GM18907 (cell line): Measurements from ENCODE around the gene NCK2.
"Not testable (repeated sequence)": the region's sequence is repeated elsewhere in the genome, so short reads cannot be mapped to it uniquely, and the experiment has no call there.

Source experiments
- ATAC-seq: cut with Tn5 transposase; IDR thresholded peaks from one replicate; pipeline ENCODE4 v1.9.1; 2021; ENCODE audit warnings: mild to moderate bottlenecking, moderate library complexity; ENCODE audit not compliant: unreplicated experiment

Gene NCK2

DNA sequence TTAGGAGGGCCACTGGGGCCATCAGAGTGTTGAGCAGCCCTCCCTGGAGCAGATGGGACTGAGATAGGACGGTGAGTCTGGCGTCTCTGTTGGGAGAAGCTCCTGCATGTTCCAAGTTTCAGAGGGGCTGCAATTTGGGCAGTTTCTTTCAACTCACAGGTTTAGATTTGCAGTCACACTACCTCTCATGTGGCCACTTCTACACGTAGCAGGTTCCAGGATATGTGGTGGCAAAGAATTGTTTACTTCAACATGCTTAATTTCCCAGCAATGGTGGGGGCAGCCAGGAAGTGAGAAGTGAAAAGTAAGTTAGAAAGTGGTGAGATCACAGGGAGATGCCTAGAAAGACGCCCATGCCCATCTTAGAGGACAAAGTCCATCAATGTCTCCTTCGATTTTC is 9.3 kb downstream of the NCK2 start:
- ATAC-seq = peak; percentile 47

DNA sequence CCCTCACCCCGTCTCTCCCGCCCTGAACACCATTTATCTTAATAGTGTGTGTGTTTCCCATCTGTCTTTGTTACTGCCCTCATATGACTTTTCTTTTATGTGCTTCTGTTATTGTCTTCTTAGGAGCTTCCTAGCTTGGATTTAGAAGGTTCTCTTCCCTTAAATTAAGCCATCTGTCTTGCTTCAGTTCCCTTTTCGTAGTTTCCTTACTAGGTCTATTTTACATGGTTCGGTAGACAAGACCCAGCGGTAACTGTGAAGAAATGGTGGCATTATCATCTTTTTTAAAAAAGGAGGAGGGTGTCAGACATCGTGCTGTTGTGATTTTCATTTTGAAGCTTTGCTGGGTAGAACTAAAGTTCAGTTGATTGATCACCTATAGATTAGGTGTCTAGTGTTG is 10.3 kb downstream of the NCK2 start:
- no peak for ATAC-seq

DNA sequence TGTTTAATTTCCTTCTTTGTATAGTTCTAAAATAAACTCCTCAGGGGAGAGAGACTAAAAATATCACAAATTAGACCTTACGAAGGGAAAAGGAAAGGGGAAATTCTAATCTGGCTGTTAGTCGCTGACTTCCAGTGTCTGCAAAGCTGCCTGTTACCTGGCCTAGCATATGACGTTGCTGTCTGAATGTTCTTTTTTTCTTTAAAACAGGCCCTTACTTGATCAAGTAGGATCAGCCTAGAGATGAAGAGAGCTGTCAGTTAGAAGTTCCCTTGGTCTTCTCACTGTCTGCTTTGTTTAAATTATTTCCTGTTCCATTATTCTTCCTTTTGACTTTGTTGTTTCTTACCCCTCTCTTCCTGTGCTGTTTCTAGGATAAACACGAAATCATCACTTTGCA is 11.2 kb downstream of the NCK2 start:
- ATAC-seq = no peak

DNA sequence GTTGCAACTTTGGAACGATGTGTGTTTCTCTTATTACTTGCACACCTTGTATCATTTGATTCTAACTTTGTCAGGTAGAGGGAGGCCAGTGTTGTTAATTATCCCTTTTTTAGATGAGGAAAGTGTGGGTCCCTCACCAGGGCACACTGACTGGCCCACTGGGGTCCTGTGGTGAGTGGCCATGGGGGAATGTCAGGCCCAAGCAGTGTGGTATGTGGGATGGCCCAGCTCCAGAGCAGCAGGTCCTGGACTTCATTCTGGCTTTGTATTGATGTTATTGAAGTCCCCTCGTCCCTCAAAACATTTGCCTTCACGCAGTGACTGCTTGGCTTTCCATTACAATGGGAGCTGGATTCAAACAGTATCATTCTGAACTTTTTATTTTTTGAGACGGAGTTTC is 11.7 kb downstream of the NCK2 start:
- ATAC-seq = no peak

DNA sequence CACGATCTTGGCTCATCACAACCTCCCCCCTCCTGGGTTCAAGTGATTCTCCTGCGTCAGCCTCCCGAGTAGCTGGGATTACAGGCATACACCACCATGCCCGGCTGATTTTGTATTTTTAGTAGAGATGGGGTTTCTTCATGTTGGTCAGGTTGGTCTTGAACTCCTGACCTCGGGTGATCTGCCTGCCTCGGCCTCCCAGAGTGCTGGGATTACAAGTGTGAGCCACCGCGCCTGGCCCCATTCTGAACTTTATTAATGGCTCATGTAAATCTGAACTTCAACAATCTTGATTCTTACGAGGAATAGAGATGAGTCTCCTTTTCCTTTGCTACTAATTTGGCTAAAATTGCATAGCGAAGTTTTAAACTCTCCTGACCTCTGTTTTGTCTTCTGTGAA is 12.2 kb downstream of the NCK2 start:
- ATAC-seq = peak; percentile 1

DNA sequence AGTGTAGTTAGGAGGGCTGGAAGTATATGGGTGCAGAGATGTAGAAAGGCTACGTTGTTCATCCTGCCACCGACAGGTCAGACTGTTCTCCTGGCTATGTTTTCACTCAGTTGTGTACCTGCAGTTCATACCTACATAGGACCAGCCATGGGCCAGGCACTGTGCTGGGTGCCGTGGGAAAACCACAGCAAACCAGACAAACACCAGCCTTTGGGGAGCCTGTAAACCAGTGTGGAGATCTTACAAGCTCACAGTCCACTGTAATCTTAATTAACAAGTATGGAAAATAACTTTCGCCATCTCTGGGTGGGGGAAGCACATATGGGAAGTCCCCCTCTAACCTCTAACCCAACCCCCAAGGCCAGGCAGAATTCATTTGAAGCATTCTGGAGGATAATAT is 12.7 kb downstream of the NCK2 start:
- ATAC-seq = peak; percentile 42

DNA sequence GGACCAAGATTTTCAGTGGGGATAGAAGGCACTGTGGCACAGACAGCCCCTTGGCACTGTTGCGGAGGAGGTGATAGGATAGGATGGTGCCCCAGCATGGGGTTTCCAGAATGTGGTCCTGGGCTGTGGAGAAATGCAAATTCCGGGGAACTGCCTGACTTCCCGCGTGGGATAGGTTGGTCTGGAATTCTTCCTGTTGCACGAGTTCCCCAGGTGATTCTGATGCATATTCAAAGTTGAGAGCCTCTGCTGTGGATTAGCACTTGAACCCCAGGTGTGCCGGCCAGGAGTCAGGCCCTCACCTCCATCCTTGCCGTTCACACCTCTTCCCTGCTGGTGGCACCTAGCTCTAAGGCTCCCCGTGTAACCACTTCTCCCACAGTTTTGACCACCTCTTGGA is 15.5 kb downstream of the NCK2 start:
- ATAC-seq = no peak

DNA sequence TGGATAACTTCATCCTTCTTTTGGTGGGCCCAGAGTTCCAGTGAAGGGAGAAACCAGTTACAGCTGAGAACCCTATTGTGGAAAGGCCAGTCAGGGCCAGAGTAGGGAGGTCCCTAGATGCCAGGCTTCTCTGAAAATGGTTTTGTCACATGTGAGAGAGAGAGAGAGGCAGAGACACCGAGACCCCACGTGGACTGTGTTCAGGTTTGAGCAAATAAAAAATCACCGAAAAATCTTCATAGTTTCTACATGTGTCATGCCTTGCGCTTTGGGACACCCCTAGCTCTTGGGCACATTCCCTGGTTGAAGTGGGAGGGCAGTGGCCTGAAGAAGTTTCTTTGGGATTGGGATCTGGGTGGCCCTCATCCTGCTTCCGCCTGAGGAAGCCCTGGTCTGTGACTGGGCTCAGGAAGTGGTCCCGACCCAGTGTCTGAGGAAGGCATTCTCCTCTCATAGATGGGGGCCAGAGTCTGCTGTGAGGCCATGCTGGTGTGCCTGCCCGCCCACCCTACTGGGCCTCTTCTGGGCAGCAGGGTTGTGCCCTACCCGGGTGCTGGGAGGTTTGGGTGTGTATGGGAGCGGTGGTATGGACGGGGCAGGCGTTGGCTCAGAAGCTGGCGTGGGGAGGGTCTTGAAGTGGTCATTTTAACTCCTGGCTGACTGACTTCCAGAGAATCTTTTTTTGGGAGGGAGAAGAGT is 16.1 kb downstream of the NCK2 start:
- no peak for ATAC-seq

DNA sequence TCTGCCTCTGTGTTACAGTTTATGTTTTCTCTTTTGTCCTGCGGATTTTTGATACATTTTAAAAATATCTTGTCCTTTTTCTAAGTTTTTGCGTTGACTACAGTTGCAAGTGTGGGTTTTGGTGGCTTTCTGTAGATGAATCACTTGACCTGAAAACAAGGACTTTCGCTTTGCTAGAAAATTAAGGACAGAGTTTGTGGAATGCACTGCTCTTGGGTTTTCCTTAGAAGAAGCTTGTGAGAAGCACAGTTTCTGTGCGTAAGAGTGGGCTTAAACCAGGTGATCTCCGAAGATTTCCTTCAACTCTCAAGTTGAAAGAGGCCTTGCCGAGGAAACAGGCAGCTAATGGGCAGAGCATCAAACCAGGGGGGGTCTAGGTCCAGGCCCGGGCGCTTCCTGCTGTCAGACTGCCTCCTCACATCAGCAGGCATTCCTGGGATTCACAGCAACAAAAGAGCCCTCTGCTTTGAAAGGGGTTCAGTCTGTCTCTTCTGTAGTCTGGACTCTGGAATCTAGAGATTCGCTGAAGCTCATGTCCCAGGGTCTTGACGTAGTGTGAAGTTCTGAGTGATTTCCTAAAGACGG is 17.3 kb downstream of the NCK2 start:
- no peak for ATAC-seq

DNA sequence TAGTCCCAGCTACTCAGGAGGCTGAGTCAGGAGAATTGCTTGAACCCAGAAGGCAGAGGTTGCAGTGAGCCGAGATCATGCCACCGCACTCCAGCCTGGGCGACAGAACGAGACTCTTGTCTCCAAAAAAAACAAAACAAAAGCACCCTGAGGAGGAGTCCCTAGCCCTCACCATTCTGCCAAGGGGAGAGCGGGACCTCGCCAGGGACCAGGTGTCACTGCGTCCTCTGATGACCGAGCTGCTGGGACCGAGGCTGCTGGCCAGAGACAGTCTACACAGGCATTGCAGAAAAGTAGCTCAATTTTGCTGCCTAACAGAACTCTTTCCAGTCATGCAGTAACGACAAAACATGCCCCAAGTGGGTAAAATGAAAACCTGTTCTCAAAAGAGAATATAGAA is 18.4 kb downstream of the NCK2 start:
- ATAC-seq = no peak

DNA sequence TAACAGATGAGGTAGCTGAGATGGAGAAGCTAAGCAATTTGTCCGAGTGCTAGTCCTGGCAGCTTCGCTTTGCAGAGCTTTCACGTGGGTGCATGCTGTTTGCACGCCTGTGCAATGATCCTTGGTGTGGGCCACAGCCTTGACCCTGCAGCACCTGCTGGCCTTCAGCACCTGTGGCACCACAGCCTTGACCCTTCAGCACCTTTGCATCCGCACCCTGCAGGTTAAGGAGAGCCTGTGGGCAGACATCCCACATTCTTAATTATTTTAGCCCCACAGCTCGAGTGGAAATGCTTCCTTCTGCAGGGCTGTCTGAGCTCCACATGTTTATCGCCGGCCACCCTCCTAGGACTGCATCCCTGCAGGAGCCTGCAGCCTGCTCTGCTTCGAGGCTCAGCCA is 19.3 kb downstream of the NCK2 start:
- ATAC-seq = no peak

DNA sequence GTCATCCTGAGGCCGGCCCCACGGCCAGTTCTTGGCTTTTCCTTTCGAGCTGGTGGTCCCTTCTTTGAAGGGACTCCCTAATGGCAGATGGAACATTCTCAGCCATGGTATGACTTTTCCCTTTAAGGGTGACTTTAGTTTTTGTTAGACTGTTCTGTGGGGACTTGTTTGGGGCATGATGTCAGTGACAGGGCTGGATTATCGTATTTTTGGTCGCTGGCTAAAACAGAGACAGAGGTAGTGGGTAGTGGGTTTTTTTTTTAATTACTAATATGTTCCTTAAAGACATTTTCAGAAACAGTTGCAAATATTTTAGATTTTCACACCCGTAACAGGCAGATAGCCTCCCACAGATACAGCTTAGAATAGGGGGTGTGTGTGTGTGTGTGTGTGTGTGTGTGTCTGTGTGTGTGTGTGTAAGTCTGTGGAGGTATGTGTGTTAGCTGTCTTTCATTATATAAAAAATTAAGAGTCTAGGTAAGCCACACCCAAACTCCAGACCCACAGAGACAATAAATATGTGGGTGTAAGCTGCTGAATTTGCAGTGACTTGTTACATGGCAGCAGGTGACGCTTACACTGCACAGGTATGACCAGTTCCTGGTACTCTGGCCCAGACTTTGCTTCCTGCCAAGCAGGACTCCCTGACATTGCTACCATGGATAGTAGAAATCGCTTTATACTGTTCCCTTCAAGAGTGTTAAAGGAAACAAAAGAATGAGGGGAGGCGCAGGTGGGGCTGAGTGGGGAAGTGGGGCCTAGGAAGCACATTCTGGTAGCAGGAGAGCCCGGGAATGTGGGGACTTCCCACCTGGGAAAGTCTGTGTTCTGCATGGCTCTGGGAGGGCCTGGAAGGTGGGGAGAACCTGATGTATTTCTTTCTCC is 20.9 kb downstream of the NCK2 start:
- no peak for ATAC-seq

DNA sequence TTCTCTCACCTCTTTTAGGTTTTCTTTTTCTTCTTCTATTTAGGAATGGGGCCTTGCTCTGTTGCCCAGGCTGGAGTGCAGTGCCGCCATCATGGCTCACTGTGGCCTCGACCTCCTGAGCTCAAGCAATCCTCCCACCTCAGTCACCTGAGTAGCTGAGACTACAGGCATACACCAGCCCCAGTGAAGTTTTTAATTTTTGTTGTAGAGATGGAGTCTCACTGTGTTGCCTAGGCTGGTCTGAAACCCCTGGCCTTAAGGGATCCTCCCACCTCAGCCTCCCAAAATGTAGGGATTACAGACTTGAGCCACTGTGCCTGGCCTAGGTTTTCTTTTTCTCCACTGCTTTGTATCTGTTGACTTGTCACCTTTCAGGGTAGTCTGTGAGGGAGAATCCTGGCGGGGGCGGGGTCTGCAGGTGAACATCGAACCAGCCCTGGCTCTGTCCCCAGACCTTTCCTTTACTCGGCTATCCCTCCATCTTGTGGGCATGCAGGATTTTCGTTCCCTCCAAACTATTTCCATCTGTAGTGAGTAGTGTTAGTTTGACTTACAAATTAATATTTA is 21.7 kb downstream of the NCK2 start:
- ATAC-seq = no peak

DNA sequence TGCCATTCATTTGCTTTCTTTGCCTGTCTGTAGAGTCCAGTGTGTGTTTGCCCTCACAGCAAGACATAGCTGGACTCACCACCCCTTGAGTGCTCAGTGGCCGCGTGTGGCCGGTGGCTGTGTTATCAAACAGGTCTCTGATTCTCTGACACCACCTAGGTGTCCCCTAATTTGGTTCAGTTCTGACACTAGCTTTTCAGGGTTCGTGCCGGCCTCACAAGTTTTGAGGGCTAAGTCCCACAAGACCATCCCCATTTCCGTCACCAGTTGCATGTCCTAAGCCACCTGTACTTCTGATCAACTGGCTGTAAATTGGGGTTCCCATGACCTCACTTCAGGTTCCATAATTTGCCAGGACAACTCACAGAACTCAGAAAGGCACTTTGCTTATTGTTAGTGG is 23.5 kb downstream of the NCK2 start:
- ATAC-seq = no peak

DNA sequence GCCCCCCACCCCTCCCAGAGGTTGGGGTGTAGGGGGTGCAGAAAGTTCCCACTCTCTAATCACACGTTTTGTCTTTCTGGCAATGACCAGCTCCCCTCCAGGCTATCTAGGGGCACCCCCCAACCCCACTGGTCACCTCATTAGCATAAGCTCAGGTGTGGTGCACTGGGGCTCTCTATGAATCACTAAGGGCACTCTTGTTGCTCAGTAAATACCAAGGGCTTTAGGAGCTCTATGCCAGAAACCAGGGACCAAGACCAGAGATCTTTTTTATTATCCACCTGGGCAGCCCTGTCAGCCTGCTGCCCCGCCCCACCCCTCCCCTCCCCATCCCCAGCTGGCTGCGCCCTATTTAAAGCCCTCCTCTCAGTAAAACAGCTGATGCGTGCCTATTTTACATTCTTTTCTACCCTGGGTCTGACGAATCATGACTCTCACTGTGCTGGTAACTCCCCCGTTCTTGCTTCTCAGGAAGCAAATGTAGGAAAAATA is 24.3 kb downstream of the NCK2 start:
- ATAC-seq = no peak

DNA sequence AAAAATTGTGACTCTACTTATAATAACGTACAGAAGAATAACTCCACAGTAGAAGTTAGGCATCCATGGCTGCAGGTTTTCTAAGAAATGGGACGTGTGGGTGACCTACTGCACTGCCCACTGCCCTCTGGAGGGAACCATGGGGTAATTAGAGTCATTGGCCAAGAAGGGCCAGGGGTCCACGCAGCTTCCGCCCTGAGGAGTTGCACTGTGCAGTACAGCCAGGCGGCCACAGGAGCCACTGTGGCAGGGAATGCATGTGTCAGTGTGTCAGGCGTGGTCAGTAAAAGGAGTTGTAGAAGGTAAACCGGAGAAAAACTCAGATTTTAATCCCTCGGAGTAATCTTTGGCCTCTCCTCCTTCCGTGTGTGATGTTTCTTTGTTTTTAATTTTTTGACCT is 24.8 kb downstream of the NCK2 start:
- ATAC-seq = no peak

DNA sequence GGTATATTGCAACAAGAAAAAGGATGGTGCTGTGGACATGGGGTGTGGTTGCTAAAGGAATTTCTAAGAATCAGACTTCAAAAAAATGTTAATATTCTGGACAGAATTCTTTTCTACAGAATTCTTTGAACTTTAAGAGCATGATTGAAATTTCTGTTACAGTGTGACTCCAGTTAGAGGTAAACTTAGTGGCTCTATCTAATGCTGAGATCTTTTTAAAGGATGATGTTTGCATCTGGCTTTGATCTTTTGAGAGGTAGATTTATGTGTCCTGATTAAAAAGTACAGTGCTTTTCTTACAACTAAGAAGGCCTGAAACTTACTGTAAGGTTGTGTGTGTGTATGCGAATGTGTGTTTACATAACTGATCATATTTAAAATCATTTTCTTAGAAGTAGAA is 25.4 kb downstream of the NCK2 start:
- ATAC-seq = no peak

DNA sequence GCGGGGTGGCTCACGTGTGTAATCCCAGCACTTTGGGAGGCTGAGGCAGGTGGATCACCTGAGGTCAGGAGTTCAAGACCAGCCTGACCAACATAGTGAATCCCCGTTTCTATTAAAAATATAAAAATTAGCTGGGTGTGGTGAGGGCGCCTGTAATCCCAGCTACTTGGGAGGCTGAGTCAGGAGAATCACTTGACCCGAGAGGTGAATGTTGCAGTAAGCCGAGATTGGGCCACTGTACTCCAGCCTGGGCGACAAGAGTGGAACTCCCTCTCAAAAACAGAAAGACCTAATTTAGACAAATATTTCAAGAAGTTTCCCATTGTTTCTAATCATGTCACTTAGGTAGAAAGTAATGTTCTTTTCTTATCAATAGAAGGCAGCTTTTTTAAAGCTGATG is 26.6 kb downstream of the NCK2 start:
- ATAC-seq = not testable (repeated sequence)

DNA sequence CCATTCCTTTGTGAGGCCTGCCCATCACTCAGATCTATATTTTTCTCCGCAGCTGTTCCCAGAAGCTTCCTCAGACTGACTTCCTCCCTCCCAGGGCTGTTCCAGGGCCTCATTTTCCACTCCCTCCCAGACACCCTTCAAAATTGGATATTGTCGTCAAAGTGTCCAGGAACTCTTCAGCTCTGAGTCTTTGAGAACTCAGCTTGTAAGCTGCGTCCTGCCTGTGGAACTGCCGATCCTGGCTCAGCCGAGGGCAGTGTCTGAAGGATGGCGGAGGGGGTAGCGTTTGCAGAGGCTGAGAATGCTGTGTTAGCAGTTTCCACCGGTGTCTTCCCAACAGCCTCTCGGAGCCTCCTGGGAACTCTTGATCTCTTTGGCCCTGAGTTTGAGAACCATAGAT is 27.1 kb downstream of the NCK2 start:
- no peak for ATAC-seq

DNA sequence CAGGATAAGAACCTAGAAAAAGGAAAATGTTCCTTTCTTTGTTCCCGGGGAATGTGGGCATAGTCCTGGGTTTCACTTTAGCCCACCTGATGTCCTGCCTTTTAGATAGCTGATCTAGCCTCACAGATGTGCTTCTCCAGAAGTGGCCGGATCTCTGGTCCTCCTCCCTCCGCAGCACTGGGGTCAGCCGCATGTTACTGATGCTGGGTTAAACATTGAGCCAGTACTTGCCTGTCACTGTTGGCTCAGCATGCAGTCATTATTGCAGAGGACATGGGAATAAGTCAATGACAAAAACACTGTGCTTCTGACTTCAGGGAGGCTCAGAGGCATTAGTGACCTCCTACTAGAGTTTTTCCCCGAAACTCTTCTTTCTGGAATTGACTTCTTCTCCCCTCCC is 27.6 kb downstream of the NCK2 start:
- no peak for ATAC-seq

DNA sequence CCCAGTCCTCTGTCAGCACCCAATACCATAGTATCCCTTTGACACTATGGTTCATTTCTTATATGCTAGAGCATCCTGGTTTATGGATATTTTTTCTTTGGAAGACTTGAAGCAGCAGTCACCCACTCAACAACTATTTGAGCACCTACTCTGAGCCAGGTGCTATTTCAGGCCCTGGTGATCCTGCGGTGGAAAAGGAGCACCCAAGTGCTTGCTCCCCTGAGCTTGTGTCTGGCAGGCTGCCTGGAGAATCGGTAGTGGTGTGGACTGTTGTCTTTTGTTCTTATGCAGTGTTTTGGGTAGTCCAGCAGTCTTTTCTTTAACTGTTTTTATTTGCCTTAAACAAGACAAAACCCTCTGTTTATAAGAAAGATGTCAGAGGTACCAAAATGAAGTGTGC is 28.9 kb downstream of the NCK2 start:
- ATAC-seq = no peak
